Calu3 (cell line): ENCODE data around the gene SYCP2. TPM values are rescaled to one million over a fixed set of nuclear protein-coding genes. Genes with fewer than 3 reads are reported as not detected.

Experiments used
- BruUV-seq: library from RNA; stranded (reverse); fragments of 400-500 nt; replicated peaks from 2 replicates; lab custom pipeline; 2021; lab: Mats Ljungman, UMichigan
- CTCF ChIA-PET: fragments of 300-600 bp; sonication (Branson Sonifier 250); formaldehyde crosslinking; loops from one replicate; lab custom pipeline; 2022; ENCODE audit warnings: antibody characterized with exemption; lab: Charles Lee
- DNase-seq: peaks from one replicate; pipeline ENCODE4 v3.0.0; 2022
- H3K27ac Mint-ChIP-seq: one replicate; pipeline ENCODE4 v1.8.0; 2022; ENCODE audit warnings: mixed read lengths; ENCODE audit not compliant: unreplicated experiment
- H3K27me3 Mint-ChIP-seq: one replicate; pipeline ENCODE4 v1.8.0; 2022; ENCODE audit warnings: mixed read lengths; ENCODE audit not compliant: unreplicated experiment
- H3K36me3 Mint-ChIP-seq: one replicate; pipeline ENCODE4 v1.8.0; 2022; ENCODE audit warnings: mild to moderate bottlenecking, moderate library complexity, mixed read lengths; ENCODE audit not compliant: insufficient read depth, unreplicated experiment
- H3K4me1 Mint-ChIP-seq: one replicate; pipeline ENCODE4 v1.8.0; 2022; ENCODE audit warnings: mild to moderate bottlenecking, low read depth, mixed read lengths; ENCODE audit not compliant: unreplicated experiment
- H3K4me3 Mint-ChIP-seq: one replicate; pipeline ENCODE4 v1.8.0; 2022; ENCODE audit warnings: mild to moderate bottlenecking, low read depth, moderate library complexity, mixed read lengths; ENCODE audit not compliant: unreplicated experiment
- H3K9me3 Mint-ChIP-seq: one replicate; pipeline ENCODE4 v1.8.0; 2022; ENCODE audit warnings: low read depth, mixed read lengths; ENCODE audit not compliant: unreplicated experiment
- intact Hi-C: fragments of 100-400 bp; cut with micrococcal nuclease; formaldehyde crosslinking; loops from one replicate; pipeline ENCODE4 v1.10.0; 2022; ENCODE audit not compliant: unreplicated experiment
- total RNA-seq: library from RNA; stranded (reverse); gene quantifications from 2 replicates; pipeline ENCODE4 v1.2.3, GENCODE V29; 2022
- TF ChIP-seq, protein P1 (sequence below): fragments of 200-600 bp; IDR thresholded peaks from one replicate; pipeline ENCODE4 v1.8.0; 2022; ENCODE audit warnings: antibody characterized with exemption; ENCODE audit not compliant: unreplicated experiment

Gene SYCP2
- total RNA-seq, 1 experiment from 2014 or later, result 56.0 TPM

DNA sequence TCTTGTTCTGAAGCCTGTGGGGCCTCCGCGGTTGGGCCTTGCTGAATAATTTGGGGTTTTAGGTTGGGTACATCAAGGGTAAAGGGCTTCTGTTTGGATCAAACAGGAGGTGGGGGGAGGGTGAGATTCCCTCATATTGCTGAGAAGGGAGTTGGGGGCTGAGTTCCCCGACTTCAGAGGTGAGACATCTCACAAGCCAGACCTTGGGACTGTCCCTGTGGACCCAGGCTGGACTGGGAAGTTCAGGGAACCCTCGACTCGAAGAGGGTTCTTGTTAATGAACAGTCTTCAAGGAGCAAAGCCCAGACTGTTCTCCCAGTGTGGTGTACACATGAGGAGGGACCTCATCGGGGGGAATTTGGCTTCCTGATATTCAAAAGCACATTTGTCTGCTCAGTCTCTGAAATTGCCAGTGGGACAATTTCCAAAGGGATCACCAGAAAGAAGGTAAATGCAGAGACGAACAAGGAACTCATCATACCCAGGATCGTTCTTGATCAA lies 118.5 kb downstream of the SYCP2 start:
- no peak overlapping the region for H3K27ac Mint-ChIP-seq
- TF ChIP-seq, protein P1, sequence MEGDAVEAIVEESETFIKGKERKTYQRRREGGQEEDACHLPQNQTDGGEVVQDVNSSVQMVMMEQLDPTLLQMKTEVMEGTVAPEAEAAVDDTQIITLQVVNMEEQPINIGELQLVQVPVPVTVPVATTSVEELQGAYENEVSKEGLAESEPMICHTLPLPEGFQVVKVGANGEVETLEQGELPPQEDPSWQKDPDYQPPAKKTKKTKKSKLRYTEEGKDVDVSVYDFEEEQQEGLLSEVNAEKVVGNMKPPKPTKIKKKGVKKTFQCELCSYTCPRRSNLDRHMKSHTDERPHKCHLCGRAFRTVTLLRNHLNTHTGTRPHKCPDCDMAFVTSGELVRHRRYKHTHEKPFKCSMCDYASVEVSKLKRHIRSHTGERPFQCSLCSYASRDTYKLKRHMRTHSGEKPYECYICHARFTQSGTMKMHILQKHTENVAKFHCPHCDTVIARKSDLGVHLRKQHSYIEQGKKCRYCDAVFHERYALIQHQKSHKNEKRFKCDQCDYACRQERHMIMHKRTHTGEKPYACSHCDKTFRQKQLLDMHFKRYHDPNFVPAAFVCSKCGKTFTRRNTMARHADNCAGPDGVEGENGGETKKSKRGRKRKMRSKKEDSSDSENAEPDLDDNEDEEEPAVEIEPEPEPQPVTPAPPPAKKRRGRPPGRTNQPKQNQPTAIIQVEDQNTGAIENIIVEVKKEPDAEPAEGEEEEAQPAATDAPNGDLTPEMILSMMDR, result no peak
- intact Hi-C loops, result no loop called here
- no peaks in the 10 kb centered on the region for H3K4me1 Mint-ChIP-seq
- peaks cover 13% of the 10 kb centered on the region for H3K27me3 Mint-ChIP-seq
- H3K9me3 Mint-ChIP-seq, result no peaks in the 10 kb centered on the region
- no peak for DNase-seq
- CTCF ChIA-PET, result no interaction called here
- H3K4me3 Mint-ChIP-seq, result no peak overlapping the region
- no TSS peak for BruUV-seq
- no peaks in the 10 kb centered on the region for H3K36me3 Mint-ChIP-seq

DNA sequence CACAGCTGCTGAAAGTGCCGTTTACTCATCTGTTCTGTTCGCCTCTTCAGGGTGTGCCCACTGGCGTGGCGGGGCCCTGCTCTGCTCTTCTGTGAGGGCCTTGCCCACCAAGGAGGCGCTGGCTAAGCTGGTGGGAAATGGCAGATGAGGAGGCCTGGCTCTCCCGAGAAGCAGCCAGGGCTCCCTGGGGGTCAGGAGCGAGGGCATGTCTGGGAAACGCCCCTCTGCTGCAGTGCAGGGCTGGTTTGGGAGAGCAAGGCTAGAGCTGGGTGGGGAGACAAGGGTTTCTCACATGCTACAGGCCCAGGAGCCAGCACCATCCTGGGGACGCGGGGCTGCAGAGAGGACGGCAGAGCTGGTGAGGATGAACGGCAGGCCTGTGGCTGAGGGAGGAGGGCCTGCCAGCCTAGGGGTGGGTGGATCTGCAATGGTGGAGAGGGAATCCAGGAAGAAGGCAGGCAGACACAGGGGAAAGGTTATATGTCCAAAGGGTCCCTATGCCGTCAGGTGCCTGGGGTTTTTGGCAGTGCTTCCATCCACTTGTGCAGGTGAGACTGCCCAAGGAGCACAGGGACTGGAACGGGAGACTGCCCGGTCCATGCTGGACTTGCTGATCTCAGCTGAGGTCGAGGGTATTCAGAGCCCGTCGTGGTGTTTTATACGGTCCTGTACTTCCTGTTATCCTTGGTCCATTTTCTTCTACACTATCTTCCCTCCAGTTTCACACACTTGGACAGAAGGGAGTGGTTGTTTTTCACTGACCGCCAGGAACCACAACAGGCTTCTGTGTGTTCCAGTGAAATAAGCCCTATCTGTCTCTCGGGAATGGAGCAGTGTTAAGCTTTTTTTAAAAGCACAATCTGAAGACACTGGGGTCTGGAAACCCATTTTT lies 119.2 kb downstream of the SYCP2 start:
- no peaks in the 10 kb centered on the region for H3K4me1 Mint-ChIP-seq
- TF ChIP-seq, protein P1, result no peak
- CTCF ChIA-PET, result interaction anchor here (1.0 kb wide), 1 partner anchor 36 kb away, joined by 5 read pairs; no protein-coding TSS in a partner anchor
- no peak overlapping the region for H3K27ac Mint-ChIP-seq
- no peaks in the 10 kb centered on the region for H3K9me3 Mint-ChIP-seq
- H3K36me3 Mint-ChIP-seq, result no peaks in the 10 kb centered on the region
- intact Hi-C loops, result no loop called here
- no TSS peak for BruUV-seq
- no peak overlapping the region for H3K4me3 Mint-ChIP-seq
- H3K27me3 Mint-ChIP-seq, result peaks cover 13% of the 10 kb centered on the region
- no peak for DNase-seq

Other genes with a start within 250 kb of the SYCP2 start
- 16.6 and 17.9 TPM in 2 replicates for gene PPP1R3D, start 6.7 kb upstream of the SYCP2 start, total RNA-seq
- gene FAM217B, start 6.8 kb upstream of the SYCP2 start, total RNA-seq, result 32.3 and 34.4 TPM in 2 replicates
- gene CDH26, start 24.8 kb upstream of the SYCP2 start, total RNA-seq, result 0.76 and 1.1 TPM in 2 replicates